ENCODE measurements around the gene ACOT8.
A peak's percentile ranks its signal among the peaks of the same experiment; 100 is the strongest.
"Not testable (repeated sequence)": the region's sequence is repeated elsewhere in the genome, so short reads cannot be mapped to it uniquely, and the experiment has no call there.

ACOT8 gene

DNA sequence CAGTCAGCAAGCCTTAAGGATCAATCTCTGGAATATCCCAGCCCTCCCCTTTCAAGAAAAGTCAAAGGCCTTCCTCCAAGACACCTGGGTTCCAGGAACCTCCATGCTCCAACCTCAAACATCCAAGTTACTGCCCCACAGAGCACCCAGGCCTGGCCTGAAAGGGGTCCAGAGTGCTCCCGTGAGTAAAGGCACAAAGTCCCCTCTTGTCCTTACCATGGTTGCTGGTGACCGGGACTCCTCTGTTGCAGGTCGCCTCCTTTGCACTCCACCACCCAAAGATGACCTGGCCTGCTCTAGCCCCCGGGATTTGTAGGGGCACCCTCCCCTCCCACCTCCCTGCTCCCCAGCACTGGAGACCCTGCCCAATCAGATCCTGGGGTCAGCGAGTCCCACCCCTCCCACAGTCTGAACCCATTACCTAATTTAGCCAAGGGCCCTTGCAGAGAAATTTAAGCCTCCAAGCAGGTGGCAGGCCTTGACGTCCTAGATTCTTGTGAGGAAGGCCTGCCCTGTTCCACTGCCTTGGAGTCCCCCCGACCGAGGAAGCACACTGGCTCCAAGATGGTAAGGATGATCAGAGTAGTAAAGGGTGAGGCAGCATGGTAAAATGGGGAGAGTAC lies 30.1 kb downstream of the ACOT8 start, which contains the start of gene TNNC2:
TNNC2 (minus strand) TSS at position 283 of the 623 bp plus-strand sequence; CDS start at position 219, 64 bp downstream.
- DNase-seq (ENCODE audit: low read depth) = no peak

DNA sequence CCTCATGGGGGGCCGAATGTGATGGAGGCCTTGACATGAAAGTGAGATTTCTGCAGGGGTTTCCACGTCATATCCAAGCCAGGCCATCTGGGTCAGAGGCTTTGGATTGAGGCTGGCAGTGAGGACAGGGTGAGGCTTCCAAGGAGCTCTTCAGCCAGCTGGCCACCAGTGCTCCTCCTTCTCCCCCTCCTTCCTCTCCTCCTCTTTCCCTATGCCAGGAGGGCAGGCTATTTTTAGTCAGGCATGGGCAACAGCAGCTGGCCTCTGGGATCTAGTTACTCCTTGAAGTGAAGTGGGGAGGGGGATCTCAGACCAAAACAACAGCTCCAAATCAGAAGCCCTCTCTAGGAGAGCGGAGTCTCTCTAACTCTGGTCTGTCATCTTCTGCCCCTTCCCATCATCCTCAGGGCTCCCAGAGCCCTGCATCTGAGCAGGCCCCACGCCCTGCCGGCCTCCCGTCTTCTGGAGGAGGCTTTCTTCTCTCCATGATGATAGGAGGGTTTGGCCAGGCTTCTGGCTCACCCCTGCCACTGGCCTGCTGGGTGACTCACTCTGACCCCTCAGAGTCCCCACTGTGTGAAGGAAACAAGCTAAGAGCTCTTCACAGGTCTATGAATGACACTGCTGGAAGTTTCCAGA lies 30.7 kb downstream of the ACOT8 start:
- no peak for DNase-seq (ENCODE audit: low read depth)

DNA sequence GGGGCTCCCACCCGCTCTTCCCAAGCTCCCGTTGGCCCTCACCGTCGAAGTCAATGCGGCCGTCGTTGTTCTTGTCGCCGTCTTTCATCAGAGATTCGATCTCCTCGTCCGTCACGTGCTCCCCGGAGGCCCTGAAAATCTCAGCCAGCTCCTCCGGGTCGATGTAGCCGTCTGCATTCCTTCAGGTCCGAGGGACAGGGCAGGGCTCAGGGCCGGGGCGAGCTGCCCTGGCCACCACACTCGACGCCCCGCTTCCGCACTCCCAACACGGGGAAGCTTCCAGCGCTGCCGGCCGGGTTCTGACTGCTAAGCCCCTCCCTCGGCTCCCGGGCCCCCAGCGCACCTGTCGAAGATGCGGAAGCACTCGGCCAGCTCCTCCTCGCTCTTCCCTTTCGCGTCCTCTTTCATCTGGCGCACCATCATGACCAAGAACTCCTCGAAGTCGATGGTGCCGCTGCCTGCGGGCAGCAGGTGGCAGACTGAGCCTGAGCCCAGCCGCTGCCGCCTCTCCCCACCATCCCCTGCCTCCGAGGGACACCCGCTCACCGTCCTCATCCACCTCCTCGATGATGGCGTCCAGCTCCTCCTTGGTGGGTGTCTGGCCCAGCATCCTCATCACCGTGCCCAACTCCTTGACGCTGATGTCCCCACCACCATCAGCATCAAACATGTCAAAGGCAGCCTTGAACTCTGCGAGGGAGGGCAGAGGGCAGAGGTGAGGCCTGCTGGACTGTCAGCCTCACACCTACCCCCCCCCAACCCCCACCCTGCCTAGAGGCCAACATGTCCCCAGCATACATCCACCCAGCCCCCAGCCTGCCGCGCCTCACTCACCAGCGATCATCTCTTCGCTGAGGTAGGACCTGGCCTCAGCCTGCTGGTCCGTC lies 33.0 kb downstream of the ACOT8 start:
- DNase-seq (ENCODE audit: low read depth) = peak; percentile 35

DNA sequence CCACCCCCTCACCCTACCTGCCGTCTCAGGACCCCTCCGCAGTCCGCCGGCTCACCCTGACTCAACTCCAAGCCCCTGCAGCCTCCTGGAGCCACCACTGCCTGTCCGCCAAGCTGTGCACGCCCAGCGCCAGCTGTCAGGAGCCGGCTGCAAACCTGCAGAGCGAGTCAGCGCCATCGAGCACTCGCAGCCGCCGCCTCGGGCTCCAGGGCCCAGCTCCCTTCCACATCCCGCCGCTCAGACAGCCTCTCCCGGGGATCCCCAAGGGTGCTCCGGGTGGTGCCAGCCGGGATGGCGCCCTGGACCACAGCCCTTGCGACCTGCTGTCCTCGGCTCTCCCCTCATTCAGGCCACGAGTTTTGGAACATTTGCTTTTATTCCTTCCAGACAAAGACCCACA lies 34.3 kb downstream of the ACOT8 start:
- no peak for DNase-seq (ENCODE audit: low read depth)

DNA sequence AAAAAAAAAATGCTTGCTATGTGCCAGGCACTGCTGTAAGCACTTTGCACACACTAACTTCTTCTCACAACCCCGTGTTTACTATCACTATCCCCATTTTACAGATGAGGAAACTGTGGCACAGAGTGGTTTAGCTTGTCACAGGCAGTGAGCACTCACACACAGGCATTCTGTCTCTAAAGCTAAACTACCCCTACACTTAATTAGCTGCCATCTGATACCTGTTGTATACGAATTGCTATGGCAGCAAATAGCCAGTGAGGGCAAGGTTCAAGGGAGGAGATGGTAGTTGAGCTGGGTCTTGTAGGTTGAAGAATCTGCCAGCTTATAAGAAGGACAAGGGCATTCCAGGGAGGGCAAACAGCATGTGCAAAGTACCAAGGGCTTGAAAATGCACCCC lies 35.2 kb downstream of the ACOT8 start:
- no peak for DNase-seq (ENCODE audit: low read depth)

DNA sequence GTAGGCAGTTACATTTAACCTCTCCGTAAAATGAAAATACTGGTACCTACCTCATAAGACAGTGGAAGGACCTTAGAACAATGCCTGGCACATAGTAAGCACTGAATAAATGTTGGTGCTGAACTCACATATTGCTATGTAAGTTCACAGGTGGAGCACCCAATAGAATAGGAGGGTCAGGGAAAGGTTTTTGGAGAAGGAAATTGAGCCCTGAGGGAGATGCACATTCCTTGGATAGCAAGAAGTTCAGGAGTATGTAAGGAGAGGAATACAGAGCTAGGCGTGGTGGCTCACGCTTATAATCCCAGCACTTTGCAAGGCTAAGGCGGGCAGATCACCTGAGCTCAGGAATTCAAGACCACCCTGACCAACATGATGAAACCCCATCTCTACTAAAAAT lies 37.7 kb downstream of the ACOT8 start:
- no peak for DNase-seq (ENCODE audit: low read depth)

DNA sequence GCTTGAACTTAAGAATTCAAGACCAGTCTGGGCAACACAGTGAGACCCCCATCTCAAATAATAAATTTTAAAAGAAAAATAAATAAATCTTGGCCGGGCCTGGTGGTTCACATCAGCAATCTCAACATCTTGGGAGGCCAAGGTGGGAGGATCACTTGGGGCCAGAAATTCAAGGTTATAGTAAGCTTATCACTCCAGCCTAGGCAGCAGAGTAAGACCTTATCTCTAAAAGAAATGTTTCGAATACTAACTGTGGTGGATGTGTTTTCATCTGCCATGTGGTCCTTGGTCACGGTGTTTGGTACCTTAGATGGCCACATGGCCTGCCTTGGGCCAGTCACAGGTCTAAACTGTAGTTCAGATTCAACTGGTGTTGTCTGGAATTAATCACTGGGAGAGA lies 39.0 kb downstream of the ACOT8 start:
- DNase-seq (ENCODE audit: low read depth) = no peak

DNA sequence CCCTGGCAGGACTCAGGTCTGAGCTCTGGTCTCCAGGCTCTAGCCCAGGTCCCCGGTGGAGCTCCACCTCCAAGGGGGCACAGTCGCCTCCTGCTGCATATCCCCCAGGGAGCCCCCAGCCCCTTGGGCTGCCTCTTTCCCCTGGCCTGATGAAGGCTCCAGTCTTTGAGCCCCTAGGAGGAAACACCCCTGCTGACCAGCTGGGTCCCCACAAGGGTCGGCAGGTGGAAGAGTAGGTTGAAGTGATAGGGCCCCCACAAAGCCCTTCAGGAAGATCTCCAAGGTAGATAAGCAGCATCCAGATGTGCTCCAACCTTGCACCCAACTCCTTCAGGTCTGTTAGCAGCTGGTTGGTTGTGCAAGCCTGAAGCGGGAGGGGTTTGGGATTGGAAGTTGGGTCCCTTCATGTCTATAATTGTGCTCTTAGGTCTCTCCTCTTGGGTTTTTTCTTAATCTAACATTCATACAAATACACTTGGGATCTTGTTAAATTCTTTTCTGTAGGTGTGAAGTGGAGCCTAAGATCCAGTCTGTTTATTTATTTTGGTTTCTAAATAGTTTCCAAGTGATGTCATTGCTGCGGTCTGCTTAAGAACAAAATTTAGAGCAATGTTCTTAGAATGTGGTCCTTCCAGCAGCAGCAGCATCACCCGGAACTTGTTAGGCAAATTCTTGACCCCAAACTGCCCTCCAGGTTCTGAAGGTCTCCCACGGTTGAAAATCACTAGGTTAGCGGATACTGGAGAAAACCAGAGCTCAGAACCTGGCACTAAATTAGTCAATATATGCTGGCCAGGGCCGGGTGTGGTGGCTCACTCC lies 39.6 kb downstream of the ACOT8 start:
- peak; percentile 73 for DNase-seq (ENCODE audit: low read depth)

DNA sequence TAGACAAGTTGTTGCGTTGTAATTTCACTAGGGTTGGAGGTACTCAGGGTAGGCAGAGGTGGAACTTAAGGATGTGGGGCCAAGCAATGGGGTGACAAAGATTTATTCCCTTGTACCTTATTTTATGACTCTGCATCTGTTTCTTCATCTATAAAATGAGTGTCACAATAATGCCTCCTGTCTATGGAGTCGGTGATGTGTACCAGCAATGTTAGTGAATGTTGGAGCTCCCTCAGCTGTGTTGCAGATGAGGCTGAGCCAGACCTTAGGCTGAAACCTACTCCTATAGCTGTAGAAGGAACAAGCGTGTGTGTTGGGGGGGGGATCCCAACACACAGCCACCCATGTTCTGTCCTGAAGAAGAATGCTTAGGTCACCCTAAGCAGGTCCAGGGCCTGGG lies 40.2 kb downstream of the ACOT8 start:
- DNase-seq (ENCODE audit: low read depth) = no peak

DNA sequence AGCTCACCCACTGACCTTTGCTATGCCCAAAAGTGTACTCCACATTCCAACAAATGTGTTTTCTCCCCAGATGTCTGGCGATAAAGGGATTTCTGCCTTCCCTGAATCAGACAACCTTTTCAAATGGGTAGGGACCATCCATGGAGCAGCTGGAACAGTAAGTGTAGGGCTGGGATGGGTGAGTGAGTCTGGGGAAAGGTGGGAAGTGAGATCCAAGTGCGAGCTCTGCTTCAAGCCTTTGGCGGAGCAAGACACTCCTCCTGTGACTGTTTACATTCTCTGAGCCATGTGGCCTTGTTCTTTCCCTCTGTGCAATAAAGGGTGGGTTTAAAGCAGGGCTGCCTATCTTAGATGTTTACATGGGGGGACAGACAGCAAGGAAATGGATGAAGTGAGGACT lies 42.9 kb downstream of the ACOT8 start:
- no peak for DNase-seq (ENCODE audit: low read depth)

DNA sequence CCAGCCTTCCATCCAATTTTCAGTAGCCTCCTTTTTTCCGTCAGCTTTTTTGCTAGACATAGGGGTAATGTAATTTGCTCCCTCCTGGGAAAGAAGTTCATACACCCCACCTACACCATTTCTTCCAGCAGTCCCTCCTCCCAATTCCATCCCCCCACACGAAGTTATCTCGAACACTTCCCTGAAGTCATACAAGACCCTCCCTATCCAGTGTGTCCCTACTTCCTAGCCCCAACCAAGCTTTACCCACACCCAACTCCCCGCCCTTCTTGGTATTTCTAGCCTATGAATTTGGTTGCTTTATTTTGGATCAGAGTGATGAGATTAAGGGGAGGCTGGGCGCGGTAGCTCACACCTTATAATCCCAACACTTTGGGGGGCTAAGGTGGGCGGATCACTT lies 43.7 kb downstream of the ACOT8 start:
- no peak for DNase-seq (ENCODE audit: low read depth)

DNA sequence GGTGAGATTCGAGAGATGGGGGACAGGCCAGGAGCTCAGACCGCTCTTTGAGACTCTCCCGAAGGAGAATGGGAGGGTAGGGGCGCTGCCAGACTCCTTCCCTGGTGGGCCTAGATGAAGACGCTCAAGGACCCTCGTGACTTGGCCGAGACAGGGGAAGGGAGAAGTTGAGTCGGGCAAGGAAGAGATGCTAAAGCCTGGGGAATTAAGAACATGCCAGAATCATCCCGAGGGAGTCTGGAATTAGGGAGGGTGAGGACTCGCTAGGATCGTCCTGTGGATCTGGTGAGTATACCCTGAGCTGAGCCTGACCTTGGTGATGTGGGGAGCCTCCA lies 44.2 kb downstream of the ACOT8 start:
- DNase-seq (ENCODE audit: low read depth) = no peak

DNA sequence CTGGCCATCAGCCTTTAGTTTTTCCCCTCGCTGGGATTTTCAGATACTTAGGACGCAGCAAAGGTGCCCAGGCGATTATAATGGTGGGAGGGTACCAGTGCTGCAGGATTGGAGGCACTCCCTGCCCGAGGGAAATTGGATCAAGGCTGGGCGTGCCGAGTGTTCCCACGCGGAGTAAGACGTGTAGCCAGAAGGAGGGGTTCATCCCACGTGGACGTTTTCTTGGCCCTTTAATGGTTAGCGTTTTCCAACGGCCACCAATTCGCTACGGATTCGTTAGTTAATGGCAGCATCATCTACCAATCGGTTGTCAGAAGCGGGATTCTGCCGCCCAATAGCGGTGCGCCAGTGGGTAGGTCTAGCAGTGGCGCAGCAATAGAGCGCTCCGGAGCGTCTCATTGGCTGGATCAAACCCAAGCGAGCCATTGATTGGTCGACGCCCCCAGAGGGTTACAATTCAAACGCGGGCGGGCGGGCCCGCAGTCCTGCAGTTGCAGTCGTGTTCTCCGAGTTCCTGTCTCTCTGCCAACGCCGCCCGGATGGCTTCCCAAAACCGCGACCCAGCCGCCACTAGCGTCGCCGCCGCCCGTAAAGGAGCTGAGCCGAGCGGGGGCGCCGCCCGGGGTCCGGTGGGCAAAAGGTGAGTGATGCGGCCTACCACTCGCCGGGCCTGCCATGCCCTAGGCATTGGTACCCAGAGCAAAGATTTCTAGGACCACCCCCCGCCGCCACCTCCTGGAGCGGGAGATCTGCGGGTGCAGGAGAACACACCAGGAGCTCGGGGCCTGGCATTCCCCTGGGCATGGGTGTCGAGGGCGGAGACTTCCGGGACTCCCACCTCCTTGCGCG lies 44.8 kb downstream of the ACOT8 start, which contains the start of gene UBE2C:
UBE2C (plus strand) TSS at position 488 of the 849 bp plus-strand sequence; CDS start at position 540, 52 bp downstream.
- DNase-seq (ENCODE audit: low read depth) = peak; percentile 99

DNA sequence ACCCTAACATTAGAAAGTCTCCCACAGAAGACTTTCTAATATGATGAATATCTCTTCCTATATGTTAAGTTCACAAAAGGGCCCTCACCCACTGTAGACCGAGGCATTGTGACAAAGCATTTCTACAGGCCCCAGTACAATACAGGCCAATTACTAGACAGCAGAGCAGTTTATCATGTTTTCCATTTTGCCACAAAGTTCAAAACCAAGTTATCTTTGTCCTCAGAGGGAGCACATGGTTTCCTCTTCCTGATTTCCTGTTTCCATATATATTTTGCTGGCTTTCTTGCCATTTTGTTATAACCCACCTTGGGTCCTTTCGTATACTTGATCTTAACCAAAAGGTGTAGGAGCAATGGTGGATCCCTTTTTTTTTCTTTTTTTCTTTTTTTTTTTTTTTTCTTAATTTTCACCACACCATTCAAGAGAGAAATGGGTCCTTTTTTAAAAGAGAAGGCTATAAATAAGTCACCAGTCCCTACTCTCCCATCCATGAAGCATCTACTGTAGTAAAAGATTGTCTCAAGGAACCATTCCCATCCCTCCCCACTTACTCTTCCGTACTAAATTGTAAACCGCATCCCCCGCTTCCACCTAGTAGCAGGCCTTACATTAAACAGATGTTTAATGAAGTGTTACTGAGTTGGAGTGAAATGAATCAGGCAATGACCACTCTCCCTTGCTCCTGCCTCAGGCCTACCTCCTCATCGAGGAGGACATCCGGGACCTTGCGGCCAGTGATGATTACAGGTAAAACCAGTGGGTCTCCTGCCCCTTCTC lies 46.8 kb downstream of the ACOT8 start:
- no peak for DNase-seq (ENCODE audit: low read depth)

DNA sequence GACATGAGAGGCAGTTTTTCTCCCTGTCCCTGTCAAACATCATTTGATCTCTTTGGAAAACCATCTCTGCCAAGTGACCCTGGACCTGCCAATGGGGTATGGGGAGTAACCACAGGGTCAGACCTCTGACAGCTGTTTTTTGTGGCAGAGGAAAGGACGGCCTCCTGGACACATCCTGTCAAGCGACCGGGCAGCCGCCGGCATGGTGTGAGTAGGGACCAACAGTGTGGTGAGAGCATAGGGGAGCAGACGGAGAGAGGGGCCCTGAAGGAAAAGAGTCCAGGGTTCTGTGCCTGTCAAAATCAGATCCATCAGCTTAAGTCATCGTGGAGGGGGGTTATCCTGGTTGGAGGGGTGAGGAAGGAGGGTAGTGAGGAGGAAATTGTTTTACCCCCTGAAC lies 55.3 kb downstream of the ACOT8 start:
- no peak for DNase-seq (ENCODE audit: low read depth)

DNA sequence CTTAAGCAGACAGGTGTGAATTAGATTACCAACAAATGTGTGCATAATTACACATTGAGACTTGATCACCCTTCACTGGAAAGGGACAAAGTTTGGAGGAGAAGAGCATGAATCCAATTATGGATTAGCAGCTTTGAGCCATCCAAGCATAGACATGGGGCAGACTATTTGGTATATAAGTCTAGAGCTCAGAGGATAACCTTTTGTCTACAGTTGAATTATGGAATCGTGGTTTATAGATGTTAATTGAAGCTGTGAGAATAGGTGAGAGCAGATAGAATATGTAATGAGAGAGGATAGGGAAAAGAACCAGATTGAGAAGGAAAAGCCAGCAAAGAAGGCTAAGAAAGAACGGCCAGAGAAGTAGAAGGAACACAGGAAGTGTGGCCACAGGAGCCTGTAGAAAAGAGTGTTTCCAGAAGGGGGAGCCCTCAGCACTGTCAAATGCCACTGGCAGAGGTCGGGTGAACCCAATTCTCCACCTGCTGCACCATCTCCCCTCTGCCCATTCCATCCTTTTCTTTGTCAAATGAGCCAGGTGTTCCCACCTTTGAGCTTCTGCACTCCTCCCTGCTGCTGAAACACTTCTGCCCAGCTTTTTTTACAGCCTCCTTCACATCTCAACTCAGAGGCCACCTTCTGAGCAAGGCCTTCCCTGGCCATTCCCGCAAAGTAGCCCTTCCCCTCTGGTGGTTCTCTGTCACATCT lies 58.1 kb downstream of the ACOT8 start:
- DNase-seq (ENCODE audit: low read depth) = no peak

DNA sequence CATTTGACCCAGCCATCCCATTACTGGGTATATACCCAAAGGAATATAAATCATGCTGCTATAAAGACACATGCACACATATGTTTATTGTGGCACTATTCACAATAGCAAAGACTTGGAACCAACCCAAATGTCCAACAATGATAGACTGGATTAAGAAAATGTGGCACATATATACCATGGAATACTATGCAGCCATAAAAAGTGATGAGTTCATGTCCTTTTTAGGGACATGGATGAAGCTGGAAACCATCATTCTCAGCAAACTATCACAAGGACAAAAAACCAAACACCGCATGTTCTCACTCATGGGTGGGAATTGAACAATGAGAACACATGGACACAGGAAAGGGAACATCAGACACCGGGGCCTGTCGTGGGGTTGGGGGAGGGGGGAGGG lies 59.2 kb downstream of the ACOT8 start:
- DNase-seq (ENCODE audit: low read depth) = not testable (repeated sequence)

DNA sequence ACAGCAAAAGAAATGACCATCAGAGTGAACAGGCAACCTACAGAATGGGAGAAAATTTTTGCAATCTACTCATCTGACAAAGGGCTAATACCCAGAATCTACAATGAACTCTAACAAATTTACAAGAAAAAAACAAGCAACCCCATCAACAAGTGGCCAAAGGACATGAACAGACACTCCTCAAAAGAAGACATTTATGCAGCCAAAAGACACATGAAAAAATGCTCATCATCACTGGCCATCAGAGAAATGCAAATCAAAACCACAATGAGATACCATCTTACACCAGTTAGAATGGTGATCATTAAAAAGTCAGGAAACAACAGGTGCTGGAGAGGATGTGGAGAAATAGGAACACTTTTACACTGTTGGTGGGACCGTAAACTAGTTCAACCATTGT lies 59.7 kb downstream of the ACOT8 start:
- not testable (repeated sequence) for DNase-seq (ENCODE audit: low read depth)

DNA sequence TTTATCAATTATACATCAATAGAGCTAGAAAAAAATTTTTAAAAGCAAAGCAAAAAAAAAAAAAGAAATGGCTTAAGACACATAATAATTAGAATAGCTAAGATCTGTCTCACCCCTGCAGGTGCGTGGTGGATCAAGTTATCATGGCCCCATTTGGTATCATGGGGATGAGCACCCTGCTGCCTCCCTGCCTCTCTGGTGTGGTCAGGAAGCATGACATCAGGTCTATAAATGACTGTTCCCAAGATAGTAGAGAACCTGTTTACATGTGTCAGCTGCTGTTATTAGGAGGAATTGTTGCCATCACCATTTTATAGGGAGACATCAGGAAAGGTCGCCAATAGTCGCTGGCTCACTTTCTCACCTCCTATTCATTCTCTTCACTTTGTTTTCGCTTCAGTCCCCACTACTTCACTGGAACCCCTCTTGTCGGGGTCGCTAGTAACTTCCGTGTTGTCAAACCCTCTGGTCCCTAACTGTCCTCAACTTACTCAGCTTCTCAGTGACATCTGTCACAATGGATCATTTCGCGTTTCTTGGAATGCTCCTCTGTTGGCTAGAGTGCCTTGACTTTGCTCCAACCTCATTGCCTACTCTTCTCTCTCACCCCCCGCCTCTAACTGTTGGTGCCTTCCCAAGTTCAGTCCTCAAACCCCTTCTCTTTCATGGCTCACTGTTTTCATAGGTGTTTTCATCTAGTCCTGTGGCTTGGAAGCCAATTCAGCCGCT lies 60.7 kb downstream of the ACOT8 start:
- DNase-seq (ENCODE audit: low read depth) = no peak
